Activated naive CD8-positive, alpha-beta T cell treated with anti-CD3 and anti-CD28 coated beads, Interleukin-2, amount 50 U/mL, for 24 hours (primary cell): Measurements from ENCODE around the gene SH3RF3.
A peak's percentile ranks its signal among the peaks of the same experiment; 100 is the strongest.

Source experiments
- ATAC-seq: fragments of 150-1000 bp; cut with Tn5 transposase; one replicate; pipeline ENCODE4 v1.10.0; 2021
- DNase-seq: peaks from one replicate; pipeline ENCODE4 v3.0.0; 2021
- H3K27ac Mint-ChIP-seq: one replicate; pipeline ENCODE4 v1.8.0; 2021; ENCODE audit warnings: mild to moderate bottlenecking, mixed read lengths
- H3K27me3 Mint-ChIP-seq: one replicate; pipeline ENCODE4 v1.8.0; 2021; ENCODE audit warnings: mixed read lengths
- H3K36me3 Mint-ChIP-seq: one replicate; pipeline ENCODE4 v1.8.0; 2021; ENCODE audit warnings: low read depth, mixed read lengths
- H3K4me1 Mint-ChIP-seq: one replicate; pipeline ENCODE4 v1.8.0; 2021; ENCODE audit warnings: mixed read lengths
- H3K4me3 Mint-ChIP-seq: one replicate; pipeline ENCODE4 v1.8.0; 2021; ENCODE audit warnings: mild to moderate bottlenecking, moderate library complexity, mixed read lengths
- H3K9me3 Mint-ChIP-seq: one replicate; pipeline ENCODE4 v1.8.0; 2021; ENCODE audit warnings: mixed read lengths

SH3RF3 gene

DNA sequence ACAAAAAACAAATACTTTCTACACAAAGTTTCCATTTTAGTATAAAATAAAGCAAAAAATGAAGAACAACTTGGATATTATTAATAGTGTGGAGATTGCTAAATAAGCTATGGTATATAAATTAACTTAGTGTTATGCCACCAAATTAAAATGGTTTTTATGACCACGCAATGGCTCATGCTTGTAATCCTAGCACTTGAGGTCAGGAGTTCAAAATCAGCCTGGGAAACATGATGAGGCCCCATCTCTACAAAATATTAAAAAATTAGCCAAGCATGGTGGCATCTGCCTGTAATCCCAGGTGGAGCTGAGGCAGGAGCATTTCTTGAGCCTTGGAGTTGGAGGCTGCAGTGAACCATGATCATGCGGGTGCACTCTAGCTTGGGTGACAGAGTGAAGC is 108.8 kb downstream of the SH3RF3 start:
- ATAC-seq (no peak), DNase-seq (no peak)
- H3K4me3 Mint-ChIP-seq, result no peak overlapping the region
- no peaks in the 10 kb centered on the region for H3K27me3 Mint-ChIP-seq
- no peaks in the 10 kb centered on the region for H3K9me3 Mint-ChIP-seq
- no peaks in the 10 kb centered on the region for H3K36me3 Mint-ChIP-seq
- H3K4me1 Mint-ChIP-seq, result peaks cover 32% of the 10 kb centered on the region
- H3K27ac Mint-ChIP-seq, result no peak overlapping the region

- Mint-ChIP-seq H3K27ac (no peak overlapping the region), H3K27me3 (no peaks in the 10 kb centered on the region), H3K4me1 (peaks cover 32% of the 10 kb centered on the region), H3K4me3 (no peak overlapping the region), H3K36me3 (no peaks in the 10 kb centered on the region), H3K9me3 (no peaks in the 10 kb centered on the region)
- ATAC-seq (peak; percentile 81), DNase-seq (peak; percentile 41)
Observed at GRCh38 chr2:109238580-109238979, 109.6 kb downstream of the SH3RF3 start.

GRCh38 chr2:109239720-109240119 is 110.7 kb downstream of the SH3RF3 start:
- no peak overlapping the region for H3K4me3 Mint-ChIP-seq
- no peak overlapping the region for H3K27ac Mint-ChIP-seq
- ATAC-seq (no peak), DNase-seq (no peak)
- no peaks in the 10 kb centered on the region for H3K27me3 Mint-ChIP-seq
- H3K4me1 Mint-ChIP-seq, result peaks cover 27% of the 10 kb centered on the region
- no peaks in the 10 kb centered on the region for H3K9me3 Mint-ChIP-seq
- H3K36me3 Mint-ChIP-seq, result no peaks in the 10 kb centered on the region

- no peak for ATAC-seq
- Mint-ChIP-seq H3K36me3 (no peaks in the 10 kb centered on the region), H3K4me1 (peaks cover 14% of the 10 kb centered on the region), H3K27ac (no peak overlapping the region), H3K9me3 (no peaks in the 10 kb centered on the region), H3K4me3 (no peak overlapping the region), H3K27me3 (no peaks in the 10 kb centered on the region)
- DNase-seq, result no peak
Observed at GRCh38 chr2:109242210-109242653, 113.2 kb downstream of the SH3RF3 start.

DNA sequence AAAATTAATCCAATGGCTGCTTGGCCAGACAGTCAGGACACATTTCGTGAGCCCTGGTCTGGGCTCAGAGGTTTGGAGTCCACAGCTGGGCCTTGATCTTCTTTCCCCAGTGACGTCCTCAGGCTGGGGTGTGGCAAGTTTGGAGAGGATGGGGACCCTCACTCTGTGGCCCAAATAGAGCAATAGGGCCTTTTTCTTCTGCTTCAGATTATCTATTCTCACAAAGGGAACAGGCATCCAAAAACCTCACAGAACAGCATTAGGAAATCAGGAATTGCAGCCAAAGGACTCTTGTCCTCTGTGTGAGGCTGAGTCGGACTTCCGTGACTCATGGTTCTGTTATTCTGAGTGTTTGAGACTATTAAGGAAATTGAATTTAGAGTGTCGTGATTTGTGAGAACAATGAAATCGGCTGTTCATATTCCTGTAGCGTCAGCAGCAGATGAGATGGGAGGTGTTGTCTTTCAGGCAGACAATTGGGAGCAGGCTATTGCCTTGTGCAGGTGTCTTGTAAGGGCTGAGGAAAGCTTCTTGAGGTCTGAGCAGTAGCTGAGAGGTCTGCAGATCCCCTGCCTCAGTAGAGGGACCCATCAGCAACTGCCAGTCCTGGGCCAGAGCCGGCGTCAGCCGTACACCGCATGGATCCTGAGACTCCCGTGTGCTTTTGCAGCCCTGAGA is 113.8 kb downstream of the SH3RF3 start:
- no peaks in the 10 kb centered on the region for H3K9me3 Mint-ChIP-seq
- no peak for ATAC-seq
- H3K4me1 Mint-ChIP-seq, result peaks cover 16% of the 10 kb centered on the region
- H3K27ac Mint-ChIP-seq, result no peak overlapping the region
- no peaks in the 10 kb centered on the region for H3K27me3 Mint-ChIP-seq
- no peak for DNase-seq
- H3K4me3 Mint-ChIP-seq, result no peak overlapping the region
- no peaks in the 10 kb centered on the region for H3K36me3 Mint-ChIP-seq

GRCh38 chr2:109243526-109244303 is 114.7 kb downstream of the SH3RF3 start:
- ATAC-seq, result no peak
- Mint-ChIP-seq H3K27me3 (no peaks in the 10 kb centered on the region), H3K4me3 (no peak overlapping the region), H3K4me1 (peaks cover 9% of the 10 kb centered on the region), H3K27ac (no peak overlapping the region), H3K9me3 (no peaks in the 10 kb centered on the region), H3K36me3 (no peaks in the 10 kb centered on the region)
- no peak for DNase-seq

DNA sequence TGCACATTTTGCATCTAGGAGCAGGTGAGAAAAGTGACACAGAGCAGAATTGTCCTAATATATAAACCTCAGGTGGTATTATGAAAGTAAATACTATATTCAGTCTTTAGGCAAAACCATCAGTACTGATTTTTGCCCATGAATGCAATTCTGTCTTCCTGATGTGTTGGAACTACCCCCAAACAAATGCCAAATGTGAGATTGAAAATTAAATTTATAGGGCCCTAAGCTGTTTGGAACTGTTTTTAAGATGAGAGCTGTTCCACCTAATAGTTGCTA is 115.2 kb downstream of the SH3RF3 start:
- H3K27me3 Mint-ChIP-seq, result no peaks in the 10 kb centered on the region
- no peak overlapping the region for H3K27ac Mint-ChIP-seq
- H3K9me3 Mint-ChIP-seq, result no peaks in the 10 kb centered on the region
- peaks cover 5% of the 10 kb centered on the region for H3K4me1 Mint-ChIP-seq
- no peaks in the 10 kb centered on the region for H3K36me3 Mint-ChIP-seq
- DNase-seq, result no peak
- no peak for ATAC-seq
- H3K4me3 Mint-ChIP-seq, result no peak overlapping the region

DNA sequence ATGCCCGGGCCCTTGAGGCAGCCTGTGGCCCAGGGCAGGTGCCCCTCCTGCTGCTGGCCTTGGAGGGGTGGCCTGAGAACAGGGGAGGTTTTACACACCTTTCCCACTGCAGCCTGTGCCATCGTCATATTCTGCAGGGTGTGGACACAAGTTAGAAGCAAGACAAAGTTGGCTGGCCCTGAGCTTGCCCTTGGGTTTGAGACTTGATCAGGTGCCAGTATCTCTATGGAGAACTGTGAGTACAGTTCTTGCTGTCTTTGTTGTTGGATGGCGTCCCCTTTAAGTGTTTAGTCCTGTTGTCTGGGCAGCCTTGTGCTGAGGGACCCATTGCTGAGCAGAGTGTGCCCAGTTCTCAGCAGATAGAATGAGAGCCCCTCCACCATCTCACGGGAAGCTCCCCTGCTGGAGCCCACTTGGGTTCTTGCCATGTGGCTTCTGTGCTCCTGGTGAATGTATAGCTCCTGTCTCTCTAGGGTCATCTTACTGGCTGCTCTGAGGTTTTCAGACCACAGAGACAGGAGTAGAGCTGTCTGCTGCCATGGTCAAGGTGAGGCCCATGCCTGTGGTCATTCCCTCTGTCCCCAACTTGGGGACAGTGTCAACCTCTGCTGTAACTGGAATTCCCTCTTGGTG is 115.9 kb downstream of the SH3RF3 start:
- no peaks in the 10 kb centered on the region for H3K9me3 Mint-ChIP-seq
- H3K27ac Mint-ChIP-seq, result no peak overlapping the region
- ATAC-seq (no peak), DNase-seq (no peak)
- peaks cover 3% of the 10 kb centered on the region for H3K4me1 Mint-ChIP-seq
- no peak overlapping the region for H3K4me3 Mint-ChIP-seq
- H3K36me3 Mint-ChIP-seq, result no peaks in the 10 kb centered on the region
- no peaks in the 10 kb centered on the region for H3K27me3 Mint-ChIP-seq

GRCh38 chr2:109246176-109246575 is 117.2 kb downstream of the SH3RF3 start:
- no peaks in the 10 kb centered on the region for H3K27me3 Mint-ChIP-seq
- no peak overlapping the region for H3K4me3 Mint-ChIP-seq
- ATAC-seq (no peak), DNase-seq (no peak)
- no peaks in the 10 kb centered on the region for H3K9me3 Mint-ChIP-seq
- no peak overlapping the region for H3K27ac Mint-ChIP-seq
- no peaks in the 10 kb centered on the region for H3K36me3 Mint-ChIP-seq
- H3K4me1 Mint-ChIP-seq, result peaks cover 3% of the 10 kb centered on the region

DNA sequence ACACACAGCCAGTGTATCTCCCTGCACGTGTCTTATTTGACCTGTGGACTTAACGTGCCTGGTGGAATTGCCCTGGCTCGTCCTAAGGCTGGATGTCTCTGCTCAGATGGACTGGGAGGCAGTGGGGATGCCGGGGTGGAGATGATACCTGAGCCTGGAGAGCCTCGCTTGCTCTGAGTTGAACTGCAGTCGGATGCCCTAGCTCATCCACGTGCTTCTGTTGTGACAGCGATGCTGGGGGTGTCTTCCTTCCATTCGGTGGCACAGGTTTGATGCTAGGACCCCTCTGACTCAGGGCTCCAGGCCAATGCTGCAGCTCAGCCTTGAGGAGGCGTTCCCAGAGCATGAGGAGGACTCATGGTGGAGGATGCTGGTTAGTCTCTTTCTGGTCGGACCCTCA is 117.6 kb downstream of the SH3RF3 start:
- H3K4me3 Mint-ChIP-seq, result no peak overlapping the region
- DNase-seq (no peak), ATAC-seq (no peak)
- H3K27ac Mint-ChIP-seq, result no peak overlapping the region
- no peaks in the 10 kb centered on the region for H3K36me3 Mint-ChIP-seq
- no peaks in the 10 kb centered on the region for H3K9me3 Mint-ChIP-seq
- H3K4me1 Mint-ChIP-seq, result peaks cover 3% of the 10 kb centered on the region
- H3K27me3 Mint-ChIP-seq, result no peaks in the 10 kb centered on the region

DNA sequence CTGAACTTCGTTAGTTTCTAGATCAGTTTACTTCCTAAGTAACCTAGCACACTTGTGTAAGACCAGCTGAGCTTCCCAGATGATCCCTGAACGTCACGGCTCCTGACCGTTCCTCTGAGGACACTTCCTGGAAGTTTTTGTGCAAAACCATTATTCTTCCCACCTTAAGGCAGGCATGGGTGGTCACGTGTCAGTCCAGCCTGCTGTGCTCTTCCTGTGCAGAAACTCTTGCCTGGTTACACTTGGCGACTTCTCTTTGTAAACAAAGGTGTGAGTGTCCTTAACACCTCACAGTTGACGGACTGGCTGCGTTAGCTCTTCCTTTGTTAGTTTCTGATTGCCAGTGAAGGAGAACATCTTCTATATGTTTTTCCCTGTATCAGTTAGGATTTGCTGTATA is 118.3 kb downstream of the SH3RF3 start:
- DNase-seq, result no peak
- Mint-ChIP-seq H3K4me3 (no peak overlapping the region), H3K36me3 (no peaks in the 10 kb centered on the region), H3K9me3 (no peaks in the 10 kb centered on the region), H3K27me3 (no peaks in the 10 kb centered on the region), H3K4me1 (peaks cover 3% of the 10 kb centered on the region), H3K27ac (no peak overlapping the region)
- no peak for ATAC-seq

GRCh38 chr2:109247812-109248211 is 118.8 kb downstream of the SH3RF3 start:
- H3K27ac Mint-ChIP-seq, result no peak overlapping the region
- DNase-seq, result no peak
- H3K4me3 Mint-ChIP-seq, result no peak overlapping the region
- no peaks in the 10 kb centered on the region for H3K9me3 Mint-ChIP-seq
- H3K27me3 Mint-ChIP-seq, result no peaks in the 10 kb centered on the region
- no peak for ATAC-seq
- no peaks in the 10 kb centered on the region for H3K36me3 Mint-ChIP-seq
- H3K4me1 Mint-ChIP-seq, result peaks cover 3% of the 10 kb centered on the region

DNA sequence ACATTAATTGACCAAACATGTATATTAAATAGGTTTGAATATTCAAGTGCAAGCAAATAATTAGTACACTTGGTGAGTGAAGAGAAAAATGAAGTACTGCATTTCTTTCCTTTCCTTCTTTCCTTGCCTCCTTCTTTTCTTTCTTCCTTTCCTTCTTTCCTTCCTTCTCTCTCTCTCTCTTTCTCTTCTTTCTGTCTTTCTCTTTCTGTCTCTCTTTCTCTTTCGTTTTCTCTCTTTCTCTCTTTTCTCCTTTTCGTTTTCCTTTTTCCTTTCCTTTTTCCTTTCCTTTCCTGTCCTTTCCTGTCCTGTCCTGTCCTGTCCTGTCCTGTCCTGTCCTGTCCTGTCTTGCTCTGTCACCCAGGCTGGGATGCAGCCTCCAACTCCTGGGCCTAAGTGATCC is 119.6 kb downstream of the SH3RF3 start:
- DNase-seq, result no peak
- peaks cover 3% of the 10 kb centered on the region for H3K4me1 Mint-ChIP-seq

DNA sequence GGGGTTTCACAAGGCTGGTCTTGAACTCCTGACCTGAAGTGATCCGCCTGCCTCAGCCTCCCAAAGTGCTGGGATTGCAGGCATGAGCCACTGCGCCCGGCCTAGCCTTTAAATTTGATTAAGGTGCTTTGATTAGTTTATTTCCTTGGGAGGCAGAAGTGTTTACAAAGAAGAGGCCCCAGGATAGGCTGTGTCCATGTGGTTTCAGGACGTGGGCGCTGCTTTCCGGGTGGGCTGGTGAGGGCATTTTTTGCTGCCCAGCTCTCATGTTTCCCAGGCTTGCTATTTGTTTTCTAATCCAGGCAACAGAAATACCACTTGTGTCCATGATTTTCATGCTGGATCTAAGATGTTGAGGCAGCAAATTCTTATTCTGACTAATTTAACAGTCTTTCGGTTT is 124.2 kb downstream of the SH3RF3 start:
- Mint-ChIP-seq H3K36me3 (no peaks in the 10 kb centered on the region), H3K27ac (no peak overlapping the region)

More for the DNA sequence above, 119.6 kb downstream of the SH3RF3 start:
- Mint-ChIP-seq H3K27ac (no peak overlapping the region), H3K9me3 (no peaks in the 10 kb centered on the region), H3K27me3 (no peaks in the 10 kb centered on the region), H3K36me3 (no peaks in the 10 kb centered on the region), H3K4me3 (no peak overlapping the region)
- ATAC-seq, result no peak

GRCh38 chr2:109254174-109254904 is 125.3 kb downstream of the SH3RF3 start:
- Mint-ChIP-seq H3K9me3 (no peaks in the 10 kb centered on the region), H3K27me3 (no peaks in the 10 kb centered on the region), H3K36me3 (no peaks in the 10 kb centered on the region), H3K4me1 (peaks cover 23% of the 10 kb centered on the region), H3K4me3 (no peak overlapping the region), H3K27ac (no peak overlapping the region)
- ATAC-seq, result peak; percentile 24
- no peak for DNase-seq

More for the DNA sequence above, 124.2 kb downstream of the SH3RF3 start:
- Mint-ChIP-seq H3K9me3 (no peaks in the 10 kb centered on the region), H3K4me3 (no peak overlapping the region), H3K4me1 (peaks cover 23% of the 10 kb centered on the region), H3K27me3 (no peaks in the 10 kb centered on the region)
- ATAC-seq, result no peak
- no peak for DNase-seq
